HG03196 (cell line): ENCODE results near the gene CROCC.

Source experiments
- ATAC-seq: cut with Tn5 transposase; IDR thresholded peaks from one replicate; pipeline ENCODE4 v1.9.1; 2021; ENCODE audit not compliant: unreplicated experiment

The CROCC gene

DNA sequence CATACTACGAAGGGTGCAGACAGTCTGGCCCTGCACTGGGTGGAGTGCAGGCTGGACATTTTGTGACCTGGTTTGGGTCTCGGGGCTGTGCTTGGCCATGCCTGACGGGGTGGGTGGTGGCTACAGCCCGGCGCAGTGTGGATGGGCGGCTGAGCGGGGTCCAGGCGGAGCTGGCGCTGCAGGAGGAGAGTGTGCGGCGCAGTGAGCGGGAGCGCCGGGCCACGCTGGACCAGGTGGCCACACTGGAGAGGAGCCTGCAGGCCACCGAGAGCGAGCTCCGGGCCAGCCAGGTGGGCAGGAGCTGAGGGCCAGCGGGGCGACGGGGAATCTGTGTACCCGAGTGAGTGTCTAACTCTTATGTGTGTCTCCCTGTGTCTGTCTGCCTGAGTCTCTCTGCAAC lies 44.6 kb downstream of the CROCC start:
- ATAC-seq: no peak

DNA sequence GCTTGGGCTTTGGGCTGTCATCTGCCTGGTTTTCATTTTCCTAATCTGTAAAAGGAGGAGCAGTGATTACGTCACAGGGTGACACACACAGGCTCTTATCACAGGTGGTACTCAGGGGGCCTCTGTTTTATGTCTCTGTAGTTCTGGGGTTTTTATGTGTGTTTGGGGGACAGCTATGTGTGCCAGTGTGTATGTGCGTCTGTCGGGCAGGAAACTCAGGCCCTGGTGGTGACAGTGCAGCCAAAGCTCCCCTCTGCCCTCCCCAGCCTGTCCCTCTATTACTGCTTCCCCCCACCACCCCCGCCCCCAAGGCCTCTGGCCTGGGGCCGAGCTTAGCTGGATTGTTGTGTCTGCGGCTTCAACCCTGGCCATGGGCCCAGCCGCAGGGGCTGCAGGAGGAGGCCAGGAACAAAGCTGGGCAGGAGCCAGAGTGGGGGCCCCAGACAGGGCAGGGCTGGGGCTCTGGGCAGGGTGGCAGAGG lies 45.4 kb downstream of the CROCC start:
- ATAC-seq: no peak

GRCh38 chr1:16967962-16968361 lies 46.2 kb downstream of the CROCC start:
- no peak for ATAC-seq

GRCh38 chr1:16968372-16968771 lies 46.6 kb downstream of the CROCC start:
- ATAC-seq: no peak

DNA sequence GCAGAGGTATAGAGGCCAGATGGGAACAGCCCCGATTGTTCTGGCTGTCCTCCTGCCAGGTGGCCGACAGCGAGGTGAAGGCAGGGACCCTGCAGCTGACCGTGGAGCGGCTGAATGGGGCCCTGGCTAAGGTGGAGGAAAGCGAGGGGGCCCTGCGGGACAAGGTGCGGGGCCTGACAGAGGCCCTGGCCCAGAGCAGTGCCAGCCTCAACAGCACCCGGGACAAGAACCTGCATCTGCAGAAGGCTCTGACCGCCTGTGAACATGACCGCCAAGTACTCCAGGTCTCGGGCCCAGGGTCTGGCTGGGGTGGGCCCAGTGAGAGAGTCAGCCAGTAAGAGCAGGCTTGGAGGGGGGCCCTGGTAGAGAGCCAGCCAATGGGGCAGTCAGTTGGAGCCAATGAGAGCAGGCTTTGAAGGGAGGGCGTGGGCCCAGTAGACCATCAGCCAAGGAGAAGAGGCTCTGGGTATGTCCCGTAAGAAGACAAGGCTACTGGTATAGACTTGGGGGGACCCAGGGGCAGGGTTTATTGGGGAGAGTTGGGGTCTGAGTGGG lies 47.4 kb downstream of the CROCC start:
- no peak for ATAC-seq

- no peak for ATAC-seq
These were observed 47.9 kb downstream of the CROCC start for GRCh38 chr1:16969651-16970050.

- no peak for ATAC-seq
These were observed 48.6 kb downstream of the CROCC start for GRCh38 chr1:16970132-16970910.

DNA sequence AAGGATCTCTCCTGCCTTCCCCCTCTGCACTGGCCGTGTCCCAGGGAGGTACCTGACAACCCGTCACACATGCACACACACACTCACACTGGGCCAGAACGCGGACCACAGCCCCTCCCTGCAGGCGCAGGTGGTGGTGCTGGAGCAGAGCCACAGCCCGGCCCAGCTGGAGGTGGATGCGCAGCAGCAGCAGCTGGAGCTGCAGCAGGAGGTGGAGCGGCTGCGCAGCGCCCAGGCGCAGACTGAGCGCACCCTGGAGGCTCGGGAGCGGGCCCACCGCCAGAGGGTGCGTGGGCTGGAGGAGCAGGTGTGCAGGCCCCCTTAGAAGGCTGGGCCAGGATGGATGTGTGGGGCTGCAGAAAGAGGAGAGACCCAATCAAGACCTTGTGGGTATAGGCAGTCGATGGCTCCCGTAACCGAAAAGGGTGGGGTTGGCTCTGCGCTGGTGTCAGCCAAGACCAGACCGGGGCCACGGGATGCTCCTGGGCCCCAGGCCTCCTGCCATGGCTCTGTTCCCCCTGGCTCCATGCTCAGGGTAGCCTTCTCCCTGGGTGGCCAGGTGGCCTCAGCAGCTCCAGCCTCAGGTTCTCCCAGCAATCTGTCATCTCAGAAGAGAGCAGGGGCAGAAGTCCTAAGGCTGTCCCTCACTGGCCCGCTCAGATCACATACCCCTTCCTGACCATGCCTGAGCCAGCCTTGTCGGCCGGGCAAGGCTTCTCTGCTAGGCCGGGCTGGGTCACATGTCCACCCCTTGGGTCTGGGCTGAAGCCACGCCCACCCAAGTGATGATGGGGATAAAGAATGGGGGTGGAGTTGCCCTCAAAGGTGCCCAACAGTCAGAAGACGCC lies 49.8 kb downstream of the CROCC start:
- ATAC-seq: no peak

DNA sequence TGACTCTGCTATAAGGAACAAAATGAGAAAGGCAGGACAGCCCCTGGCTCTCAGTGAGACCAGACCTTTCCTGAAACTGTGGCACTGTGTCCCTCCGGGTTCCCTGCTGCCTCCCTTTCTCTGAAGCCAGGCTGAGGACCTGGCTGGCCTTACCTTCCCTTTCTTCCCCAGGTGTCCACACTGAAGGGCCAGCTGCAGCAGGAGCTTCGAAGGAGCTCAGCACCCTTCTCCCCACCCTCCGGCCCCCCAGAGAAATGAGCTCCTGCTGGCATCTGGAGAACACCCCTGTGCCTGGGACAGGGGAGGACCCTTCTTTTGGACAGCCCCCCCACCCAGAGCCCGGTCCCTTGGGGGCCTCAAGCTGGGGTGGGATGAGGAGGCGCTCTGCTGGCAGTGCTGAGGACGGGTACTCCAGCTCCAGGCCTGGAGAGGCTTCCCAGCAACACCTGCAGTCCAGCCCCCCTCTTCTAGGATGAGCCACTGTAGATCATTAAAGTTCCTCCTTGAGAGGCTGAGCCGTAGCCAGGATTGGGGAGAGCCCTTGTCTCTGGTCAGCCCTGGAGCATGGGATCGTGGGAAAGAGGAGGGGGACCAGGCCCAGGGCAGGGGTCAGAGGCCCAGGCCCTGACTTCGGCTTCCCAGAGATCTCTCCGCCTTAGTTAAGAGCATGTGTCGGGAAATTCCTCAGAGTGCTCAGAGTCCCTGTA lies 50.6 kb downstream of the CROCC start:
- no peak for ATAC-seq

GRCh38 chr1:16973215-16973614 lies 51.5 kb downstream of the CROCC start:
- no peak for ATAC-seq

- no peak for ATAC-seq
These were observed 53.5 kb downstream of the CROCC start for GRCh38 chr1:16975211-16975610.

GRCh38 chr1:16975838-16976237 lies 54.1 kb downstream of the CROCC start:
- no peak for ATAC-seq

GRCh38 chr1:16976966-16977365 lies 55.2 kb downstream of the CROCC start:
- no peak for ATAC-seq

DNA sequence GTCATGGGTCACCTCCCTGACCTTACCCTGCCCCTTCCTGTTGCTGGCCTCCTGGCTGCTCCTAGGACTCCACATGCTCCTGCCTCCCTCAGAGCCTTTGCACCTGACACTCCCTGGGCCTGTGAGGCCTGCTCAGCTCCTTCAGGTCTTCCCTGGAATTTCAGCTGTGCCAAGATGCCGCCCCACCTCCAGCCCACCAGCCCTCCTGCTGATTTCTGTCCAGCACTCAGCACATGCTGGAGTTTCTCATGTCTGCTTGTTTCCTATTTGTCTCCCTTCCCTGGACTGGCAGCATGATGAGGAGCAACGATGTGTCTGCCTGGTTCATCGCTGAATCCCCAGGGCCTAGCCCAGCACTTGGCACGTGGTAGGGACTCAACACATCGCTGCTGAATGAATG lies 55.6 kb downstream of the CROCC start:
- no peak for ATAC-seq

GRCh38 chr1:16978139-16978538 lies 56.4 kb downstream of the CROCC start:
- no peak for ATAC-seq

DNA sequence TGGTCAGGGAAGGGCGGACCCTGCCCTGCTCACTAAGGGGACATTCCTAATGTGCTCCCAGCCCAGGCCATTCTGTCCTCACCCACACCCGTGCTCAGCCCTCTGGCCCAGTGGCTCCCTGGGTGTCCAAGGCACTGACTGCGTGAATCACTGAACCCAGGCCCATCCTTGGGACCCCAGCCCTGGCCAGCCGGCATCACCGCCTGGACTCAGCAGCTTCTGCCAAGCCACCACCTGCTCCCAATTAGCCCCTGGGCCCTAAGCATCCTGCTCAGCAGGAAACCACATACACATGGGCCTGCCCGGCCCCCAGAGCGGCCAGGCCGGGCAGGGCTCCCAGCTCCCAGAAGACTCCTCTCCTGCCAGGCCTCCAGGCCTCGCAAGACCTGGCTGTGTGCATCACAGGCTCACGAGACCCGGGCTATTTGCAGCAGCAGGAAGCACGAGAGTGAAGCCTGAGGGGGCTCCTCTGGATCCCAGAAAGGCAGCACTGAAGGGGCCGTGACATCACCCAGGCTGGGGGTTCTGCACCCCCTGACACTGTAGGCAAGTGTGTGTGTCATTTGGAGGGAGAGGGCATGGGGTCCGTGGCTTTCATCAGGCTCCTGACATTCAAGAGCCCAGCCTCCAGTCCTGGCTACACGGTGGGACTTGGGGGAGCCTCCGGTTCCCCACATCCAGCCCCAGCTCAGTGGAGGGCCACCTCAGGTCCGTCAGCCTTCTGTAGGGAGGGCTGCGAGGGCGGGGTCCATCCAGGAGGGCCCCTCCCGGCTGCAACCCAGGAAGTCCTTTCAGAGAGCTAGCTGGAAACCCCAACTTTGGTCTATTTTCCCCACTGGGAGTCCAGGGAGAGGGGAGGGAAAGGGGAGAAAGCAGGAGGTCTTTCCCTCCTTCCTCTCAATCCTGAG lies 57.1 kb downstream of the CROCC start:
- ATAC-seq: no peak

GRCh38 chr1:16979475-16980327 lies 58.0 kb downstream of the CROCC start:
- ATAC-seq: no peak

DNA sequence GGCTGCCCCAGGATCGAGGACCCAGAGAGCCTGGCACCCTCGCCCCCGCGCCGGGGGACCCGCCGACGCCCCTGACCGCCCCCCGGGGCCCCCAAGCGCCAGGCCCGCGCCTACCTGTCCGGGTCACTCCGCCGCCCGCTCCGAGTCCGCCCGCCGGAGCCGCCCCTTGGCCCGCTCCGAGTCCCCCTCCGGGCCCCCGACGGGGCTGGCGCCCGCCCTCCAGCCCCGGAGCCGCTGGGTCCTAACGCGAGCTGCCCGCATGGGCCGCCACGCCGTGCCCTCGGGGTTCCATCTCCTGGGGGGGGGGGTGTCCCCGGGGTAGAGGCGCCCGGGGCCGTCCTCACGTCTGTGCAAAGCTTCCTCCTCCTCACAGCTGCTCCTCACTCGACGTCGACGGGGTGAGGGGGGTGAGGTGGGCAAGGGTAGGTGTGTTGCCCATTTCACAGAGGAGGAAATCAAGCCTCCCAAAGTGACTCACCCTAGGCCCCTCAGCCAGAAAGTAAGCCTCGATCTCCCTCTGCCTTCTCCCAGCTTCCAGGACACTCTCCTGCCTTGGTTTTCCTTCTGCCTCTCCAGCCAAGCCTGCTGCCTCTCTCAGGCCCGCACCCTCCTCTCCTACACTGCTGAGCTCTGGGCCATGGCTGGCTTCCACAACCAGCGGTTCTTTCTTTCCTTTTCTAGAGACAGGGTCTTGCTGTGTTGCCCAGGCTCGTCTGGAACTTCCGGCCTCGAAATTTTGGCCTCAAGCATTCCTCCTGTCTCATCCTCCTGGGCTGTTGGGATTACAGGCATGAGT lies 58.9 kb downstream of the CROCC start, which contains the start of gene MFAP2:
MFAP2 (minus strand) TSS at position 148 of the 796 bp plus-strand sequence. CDS start 2,347 bp downstream, outside the sequence.
- ATAC-seq: no peak
